K562 (cell line): ENCODE results near the gene ALG12.

Experiments
- ZNF274 ChIP-seq: IDR thresholded peaks from 2 replicates; pipeline ENCODE4 v1.6.1; 2011; ENCODE audit warnings: low read depth, mild to moderate bottlenecking, low read length, moderate library complexity, borderline replicate concordance
- TF ChIP-seq, protein P1 (sequence below), 3 experiments: IDR thresholded peaks in 2 of 3; conservative IDR thresholded peaks in 1 of 3; 2 replicates each; pipeline ENCODE4 v1.5.1; 2011 to 2012; ENCODE audit warnings: low read length in 3 of 3, mild to moderate bottlenecking in 3 of 3, control low read depth in 2 of 3, improper control_type of control experiment in 1 of 3, inconsistent platforms in 1 of 3, low read depth in 1 of 3, mixed read lengths in 1 of 3, moderate library complexity in 1 of 3; ENCODE audit not compliant: insufficient read depth in 2 of 3

DNA sequence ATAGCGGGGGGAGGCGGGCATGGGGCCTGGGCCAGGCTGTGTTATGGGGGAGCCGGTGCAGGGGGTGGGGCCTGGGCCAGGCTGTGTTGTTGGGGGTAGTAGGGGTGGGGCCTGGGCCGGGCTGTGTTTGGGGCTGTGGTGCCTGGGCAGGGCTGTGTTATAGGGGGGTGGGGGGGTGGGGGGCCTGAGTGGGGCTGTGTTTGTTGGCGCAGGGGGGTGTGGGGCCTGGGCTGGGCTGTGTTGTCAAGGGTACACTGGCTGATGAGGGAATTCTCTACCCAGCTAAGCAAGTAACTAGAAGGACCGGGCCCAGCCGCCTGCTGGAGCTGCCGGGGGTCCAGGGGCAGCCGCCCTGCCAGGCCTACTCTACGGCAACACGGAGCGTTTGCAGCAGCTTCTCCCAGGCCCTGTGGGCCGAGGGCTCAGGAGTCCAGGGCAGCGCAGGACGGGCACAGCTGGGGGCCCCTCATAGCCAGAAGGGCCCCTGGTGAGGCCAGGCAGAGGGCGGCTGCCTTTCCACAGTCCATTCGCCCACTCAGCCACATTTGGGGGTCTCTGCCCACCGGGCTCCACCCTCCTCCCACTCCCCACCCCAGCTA, 32.3 kb upstream of the ALG12 start:
- no peak for TF ChIP-seq ZNF274
- TF ChIP-seq, protein P1, sequence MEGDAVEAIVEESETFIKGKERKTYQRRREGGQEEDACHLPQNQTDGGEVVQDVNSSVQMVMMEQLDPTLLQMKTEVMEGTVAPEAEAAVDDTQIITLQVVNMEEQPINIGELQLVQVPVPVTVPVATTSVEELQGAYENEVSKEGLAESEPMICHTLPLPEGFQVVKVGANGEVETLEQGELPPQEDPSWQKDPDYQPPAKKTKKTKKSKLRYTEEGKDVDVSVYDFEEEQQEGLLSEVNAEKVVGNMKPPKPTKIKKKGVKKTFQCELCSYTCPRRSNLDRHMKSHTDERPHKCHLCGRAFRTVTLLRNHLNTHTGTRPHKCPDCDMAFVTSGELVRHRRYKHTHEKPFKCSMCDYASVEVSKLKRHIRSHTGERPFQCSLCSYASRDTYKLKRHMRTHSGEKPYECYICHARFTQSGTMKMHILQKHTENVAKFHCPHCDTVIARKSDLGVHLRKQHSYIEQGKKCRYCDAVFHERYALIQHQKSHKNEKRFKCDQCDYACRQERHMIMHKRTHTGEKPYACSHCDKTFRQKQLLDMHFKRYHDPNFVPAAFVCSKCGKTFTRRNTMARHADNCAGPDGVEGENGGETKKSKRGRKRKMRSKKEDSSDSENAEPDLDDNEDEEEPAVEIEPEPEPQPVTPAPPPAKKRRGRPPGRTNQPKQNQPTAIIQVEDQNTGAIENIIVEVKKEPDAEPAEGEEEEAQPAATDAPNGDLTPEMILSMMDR (IDR thresholded peaks at IDR 0.05 in 2 of 3, conservative IDR thresholded peaks at IDR 0.05 in 1 of 3; ENCODE audit: insufficient read depth in 2 of 3, low read depth in 1 of 3, low read length in 3 of 3): no peak
